T1000 (cell line): Measurements from ENCODE around the gene ISL2.
"Not testable (repeated sequence)": the region's sequence is repeated elsewhere in the genome, so short reads cannot be mapped to it uniquely, and the experiment has no call there.

Experiments
- DNase-seq: peaks from one replicate; lab custom pipeline; 2025; ENCODE audit warnings: mixed read lengths; lab: John Stamatoyannopoulos, UW

The ISL2 gene

DNA sequence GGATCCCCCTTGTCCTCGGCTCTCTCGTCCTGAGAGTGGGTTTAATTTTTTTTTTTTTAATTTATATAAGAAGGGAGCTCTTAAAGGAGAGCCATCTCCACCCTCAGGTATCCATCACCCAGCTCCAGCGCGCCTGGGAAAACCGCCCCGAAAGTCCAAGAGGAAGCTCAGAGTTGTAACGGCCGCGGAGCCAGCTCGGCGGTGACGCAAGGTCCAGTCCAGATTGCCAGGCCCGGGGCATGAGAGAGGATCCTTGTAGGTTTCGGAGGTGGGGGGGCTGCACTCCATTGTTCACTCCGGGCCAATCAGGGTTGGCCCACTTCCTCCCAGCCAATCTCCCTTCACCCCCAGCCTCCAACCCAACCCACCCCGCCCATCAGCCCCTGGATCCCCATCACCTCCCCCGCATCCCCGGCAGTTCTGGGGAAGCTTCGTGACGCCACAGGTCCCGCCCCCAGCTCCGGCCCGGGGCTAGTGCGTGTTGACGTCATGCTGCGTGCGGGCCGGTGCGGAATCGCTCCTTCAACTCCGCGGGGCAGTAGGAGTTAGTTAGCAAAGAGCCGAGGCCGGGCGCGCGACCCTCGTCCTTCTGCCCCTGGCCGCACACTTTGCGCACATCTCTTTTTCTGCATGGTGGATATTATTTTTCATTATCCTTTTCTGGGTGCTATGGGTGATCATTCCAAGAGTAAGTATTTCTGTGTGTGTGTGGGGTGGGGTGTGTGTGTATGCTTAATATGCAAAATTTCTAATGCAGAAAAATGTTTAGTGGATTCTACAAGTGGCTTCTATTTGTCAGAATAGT, at the start of gene ISL2:
Gene ISL2, plus strand, starts transcription at position 520 of the 805 bp plus-strand sequence. Its CDS starts 111 bp downstream, at position 631.
- DNase-seq, result peak; percentile 94

DNA sequence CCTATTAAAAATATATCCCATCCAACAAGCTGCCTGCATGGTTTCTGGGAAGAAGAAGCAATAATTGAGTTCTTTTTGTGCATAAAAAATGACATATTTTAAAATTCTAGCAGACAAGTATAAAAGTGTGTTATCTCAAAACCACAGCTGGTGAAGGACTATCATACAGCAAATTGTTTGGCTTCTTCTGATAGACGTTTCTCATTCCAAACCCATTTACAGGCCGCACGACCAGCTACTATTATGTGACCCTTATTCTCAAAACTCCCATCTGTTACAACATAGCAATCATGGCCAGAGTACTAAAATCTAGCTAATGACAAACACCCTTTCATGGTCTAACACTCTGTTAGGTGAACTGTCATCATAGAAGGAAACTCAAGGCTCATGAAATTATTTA, 47.0 kb upstream of the ISL2 start:
- DNase-seq, result no peak

DNA sequence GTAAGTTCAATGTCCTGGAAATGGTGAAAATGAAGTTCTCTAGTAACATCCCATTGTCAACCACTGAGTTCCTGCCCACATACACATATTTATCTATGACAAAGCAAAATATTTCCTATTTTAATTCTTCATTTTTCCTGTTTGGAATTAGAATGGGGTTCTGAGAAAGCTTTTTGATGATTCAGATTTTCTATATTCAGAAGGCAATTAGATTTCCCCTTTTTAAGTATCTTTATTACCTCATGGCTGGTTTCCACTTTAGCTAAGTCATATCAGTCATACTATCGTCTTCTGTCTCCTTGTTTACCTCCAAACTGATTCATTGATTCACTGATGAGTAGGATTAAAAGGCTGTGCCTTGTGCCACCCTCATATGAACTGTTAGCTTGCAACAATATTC, 43.2 kb upstream of the ISL2 start:
- no peak for DNase-seq

DNA sequence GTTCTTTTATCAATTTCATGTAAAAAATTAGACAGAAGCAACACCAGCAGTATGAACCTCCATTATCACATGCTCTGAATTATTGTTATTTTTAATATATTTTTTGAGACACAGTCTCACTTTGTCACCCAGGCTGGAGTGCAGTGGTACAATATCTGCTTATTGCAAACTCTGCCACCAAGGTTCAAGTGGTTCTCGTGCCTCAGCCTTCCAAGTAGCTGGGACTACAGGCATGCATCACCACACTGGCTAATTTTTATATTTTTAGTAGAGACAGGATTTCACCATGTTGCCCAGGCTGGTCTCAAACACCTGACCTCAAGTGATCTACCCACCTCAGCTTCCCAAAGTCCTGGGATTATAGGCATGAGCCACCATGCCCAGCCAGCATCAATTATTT, 42.1 kb upstream of the ISL2 start:
- not testable (repeated sequence) for DNase-seq

DNA sequence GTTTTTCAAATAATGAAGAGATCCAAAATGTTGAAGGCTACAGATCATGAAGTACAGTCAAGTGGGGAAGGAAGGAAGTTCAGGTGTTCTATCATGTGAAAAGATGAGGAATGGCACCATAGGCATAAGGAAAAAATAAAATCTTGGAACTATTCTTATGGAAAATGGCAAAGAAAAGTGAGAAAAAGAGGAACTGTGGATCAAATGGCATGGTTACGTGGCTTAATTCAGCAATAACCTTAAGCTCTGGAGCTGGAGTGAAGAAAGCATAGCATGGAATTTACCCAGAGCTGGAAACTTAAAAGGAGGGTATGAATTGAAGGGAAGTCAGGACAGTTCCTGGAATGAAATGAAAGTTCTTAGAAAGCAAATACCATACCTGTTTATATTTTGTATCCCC, 39.7 kb upstream of the ISL2 start:
- DNase-seq, result no peak

DNA sequence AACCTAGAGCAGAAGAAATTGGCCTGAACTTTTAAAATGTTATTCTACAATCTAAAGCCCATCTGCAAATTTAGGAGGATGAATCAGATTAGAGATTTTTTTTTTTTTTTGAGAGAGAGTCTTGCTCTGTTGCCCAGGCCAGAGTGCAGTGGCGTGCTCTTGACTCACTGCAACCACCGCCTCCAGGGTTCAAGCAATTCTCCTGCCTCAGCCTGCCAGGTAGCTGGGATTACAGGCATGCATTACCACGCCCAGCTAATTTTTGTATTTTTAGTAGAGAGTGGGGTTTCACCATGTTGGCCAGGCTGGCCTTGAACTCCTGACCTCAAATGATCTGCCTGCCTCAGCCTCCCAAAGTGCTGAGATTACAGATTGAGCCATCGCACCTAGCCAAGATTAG, 38.6 kb upstream of the ISL2 start:
- not testable (repeated sequence) for DNase-seq

DNA sequence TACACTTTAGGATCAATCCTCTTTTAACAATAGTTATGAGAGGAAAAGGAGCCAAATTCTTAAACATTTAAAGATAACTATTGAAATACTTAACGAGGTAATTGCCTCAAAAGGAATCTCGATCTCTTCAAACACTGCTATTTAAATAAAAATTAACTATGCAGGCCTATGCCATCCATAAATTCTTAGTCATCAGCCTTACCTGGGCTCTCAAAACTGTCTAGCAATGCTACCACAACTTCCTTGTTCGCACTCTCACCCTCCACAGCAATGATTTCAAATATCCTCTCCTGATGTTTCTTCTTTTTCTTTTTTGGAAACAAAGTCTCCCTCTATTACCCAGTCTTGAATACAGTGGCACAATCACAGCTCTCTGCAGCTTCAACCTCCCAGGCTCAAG, 37.6 kb upstream of the ISL2 start:
- no peak for DNase-seq

DNA sequence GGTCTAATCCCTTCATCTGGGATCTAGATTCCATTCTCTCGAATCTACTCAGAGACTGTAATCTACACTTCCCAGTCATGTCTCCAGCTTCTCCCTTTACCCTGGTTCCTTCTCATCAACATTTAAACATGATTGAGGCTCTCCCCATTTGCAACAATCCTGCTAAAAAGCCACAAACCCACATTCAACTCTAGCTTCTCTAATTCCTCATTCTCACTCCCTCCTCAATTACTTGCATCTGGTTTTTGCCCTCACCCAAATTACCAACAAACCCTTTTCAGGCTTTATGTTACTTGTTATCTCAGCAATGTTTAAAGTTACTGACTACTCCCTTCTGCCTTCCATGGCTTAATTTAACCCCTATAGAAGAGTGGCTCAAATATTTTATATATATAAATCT, 36.8 kb upstream of the ISL2 start:
- DNase-seq, result no peak

DNA sequence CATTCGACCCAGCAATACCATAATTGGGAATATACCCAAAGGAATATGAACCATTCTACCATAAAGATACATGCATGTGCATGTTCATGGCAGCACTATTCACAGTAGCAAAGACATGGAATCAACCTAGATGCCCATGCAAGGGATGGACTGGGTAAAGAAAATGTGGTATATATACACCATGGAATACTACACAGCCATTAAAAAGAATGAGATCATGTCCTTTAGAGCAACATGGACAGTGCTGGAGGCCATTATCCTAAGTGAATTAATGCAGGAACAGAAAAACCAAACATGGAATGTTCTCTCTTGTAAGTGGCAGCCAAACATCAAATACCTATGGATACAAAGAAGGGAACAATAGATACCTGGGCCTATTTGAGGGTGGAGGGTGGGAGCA, 32.7 kb upstream of the ISL2 start:
- no peak for DNase-seq

DNA sequence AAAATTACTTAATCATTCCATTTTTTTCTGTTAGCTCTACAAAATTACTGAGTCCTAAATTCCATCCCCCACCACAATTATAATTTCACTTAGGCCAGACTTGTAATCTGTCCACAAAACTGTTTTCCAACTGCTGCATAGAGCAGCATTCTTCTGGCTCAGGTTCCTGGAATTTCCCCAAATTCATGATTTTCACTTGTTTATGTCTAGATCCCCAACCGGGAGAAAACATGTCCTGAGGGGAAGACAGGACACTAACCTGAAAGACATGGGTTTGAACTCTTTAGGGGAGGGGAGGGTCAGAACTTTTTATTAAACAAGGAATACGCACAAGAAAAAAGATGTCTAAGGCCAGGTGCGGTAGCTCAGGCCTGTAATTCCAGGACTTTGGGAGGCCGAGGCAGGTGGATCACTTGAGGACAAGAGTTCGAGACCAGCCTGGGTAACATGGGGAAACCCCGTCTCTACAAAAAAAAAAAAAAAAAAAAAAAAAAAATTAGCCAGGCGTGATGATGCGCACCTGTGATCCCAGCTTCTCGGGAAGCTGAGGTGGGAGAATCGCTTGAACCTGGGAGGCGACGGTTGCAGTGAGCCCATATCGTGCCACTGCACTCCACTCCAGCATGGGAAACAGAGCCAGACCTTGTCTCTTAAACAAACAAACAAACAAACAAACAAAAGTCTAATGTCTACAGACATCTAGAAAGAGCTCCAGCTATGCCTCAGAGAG, 26.8 kb upstream of the ISL2 start:
- no peak for DNase-seq

DNA sequence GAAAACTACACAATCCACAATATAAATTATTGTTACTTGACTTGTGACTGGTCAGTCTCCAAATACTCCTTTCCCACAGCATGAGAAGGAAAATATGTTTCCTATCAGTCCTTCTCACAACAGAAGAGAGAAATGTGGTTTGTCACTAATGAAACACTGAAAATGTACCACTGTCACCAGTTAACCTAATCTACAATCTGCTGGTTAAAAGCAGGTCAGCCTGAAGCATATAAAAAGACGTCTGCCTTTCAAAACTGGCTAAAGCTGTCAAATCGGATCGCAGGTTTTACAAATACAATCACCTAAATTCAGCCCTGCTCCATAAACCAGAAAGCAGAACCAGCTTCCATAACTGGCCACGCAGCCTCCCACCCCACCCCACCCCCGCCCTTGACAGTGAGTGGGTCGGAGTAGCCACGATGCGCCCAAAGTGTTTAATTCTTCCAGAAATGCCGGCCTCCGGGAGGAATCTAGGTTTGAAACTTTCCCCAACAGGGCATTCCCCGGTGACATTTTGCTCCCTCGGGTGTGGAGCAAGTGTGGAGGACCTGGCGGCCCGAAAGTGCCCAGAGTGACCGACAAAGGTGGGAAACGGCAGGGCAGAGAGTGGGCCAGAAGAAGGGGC, 26.0 kb upstream of the ISL2 start:
- no peak for DNase-seq

DNA sequence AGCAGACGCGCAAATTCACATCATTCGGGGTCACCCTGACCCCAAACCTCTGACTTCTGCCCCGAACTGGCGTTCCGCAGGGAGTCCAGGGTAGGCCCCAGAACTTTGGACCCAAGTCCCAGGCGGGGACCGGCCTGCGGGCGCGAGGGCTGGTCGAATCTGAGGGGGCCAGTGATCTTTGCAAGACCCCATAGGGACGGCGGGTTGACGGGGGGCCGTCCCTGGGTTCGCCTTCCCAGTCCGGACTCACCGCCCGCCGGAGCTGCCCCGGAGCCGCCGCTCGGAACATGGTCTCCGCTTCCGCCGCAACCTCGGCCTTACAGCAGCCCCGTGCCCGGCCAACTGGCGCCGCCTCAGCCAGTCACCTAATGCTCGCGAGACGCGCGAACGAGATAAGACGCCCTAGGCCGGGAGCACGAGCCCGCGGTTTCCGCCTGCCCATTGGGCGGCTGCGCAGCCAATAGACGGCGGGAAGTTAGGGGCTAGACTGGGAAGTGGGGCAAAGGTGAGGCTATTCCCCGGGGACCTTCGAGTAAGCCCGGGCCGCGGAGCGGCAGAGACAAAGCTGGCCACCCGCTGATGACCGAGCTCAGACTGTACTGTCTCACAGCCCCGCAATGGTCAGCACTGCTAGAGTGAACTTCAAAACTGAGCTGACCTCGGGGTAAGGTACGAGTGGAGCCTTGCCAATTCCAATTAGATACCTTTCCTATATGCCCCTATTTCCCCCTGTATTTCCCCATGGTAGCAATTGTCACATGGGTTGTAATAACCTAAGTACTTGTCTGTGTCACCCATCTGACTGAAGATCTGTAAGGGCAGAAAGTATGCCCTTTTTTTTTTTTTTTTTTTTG, 25.2 kb upstream of the ISL2 start, which contains the start of gene ETFA:
Gene ETFA, minus strand, starts transcription at position 370 of the 854 bp plus-strand sequence. Its CDS starts 81 bp downstream, at position 289.
- DNase-seq, result peak; percentile 96

DNA sequence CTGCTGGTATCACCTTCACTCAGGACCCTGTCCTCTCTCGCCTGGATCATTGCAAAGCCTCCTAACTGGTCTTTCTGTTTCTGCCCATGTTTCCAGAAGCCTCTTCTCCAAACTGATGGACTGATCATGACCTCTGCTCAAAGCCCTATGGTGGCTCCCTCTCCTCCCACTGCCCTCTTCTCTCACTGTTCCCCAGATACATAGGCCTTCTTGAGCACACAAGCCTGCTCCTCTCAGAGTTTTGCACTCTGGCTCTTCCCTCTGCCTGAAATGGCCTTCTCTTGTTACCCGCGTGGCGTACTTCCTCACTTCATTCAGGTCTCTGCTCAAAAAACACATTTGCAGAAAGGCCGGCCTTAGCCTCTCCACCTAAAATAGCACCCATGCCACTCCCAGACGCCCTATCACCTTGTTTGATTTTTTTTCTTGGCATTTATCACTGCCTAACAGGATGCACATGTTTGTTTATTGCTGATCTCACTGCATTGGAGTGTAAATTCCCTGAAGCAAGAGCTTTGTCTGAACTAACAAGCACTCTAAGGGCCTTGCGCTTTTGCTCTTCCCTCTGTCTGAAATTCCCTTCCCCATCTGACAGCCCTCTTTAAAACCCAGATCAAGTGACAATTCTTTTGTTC, 23.9 kb upstream of the ISL2 start:
- no peak for DNase-seq

DNA sequence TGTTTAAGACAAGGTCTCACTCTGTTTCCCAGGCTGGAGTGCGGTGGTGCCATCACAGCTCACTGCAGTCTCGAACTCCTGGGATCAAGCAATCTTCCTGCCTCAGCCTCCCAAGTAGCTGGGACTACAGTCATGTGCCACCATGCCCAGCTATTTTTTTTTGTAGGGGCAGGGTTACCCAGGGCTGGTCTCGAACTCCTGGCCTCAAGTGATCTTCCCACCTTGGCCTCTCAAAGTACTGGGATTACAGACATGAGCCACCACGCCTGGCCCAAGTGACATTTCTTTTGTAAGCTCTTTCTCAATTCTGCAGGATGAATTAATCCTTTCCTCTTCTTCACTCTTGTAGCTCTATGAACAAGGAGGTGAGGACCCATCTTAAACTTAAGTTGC, 23.4 kb upstream of the ISL2 start:
- not testable (repeated sequence) for DNase-seq

DNA sequence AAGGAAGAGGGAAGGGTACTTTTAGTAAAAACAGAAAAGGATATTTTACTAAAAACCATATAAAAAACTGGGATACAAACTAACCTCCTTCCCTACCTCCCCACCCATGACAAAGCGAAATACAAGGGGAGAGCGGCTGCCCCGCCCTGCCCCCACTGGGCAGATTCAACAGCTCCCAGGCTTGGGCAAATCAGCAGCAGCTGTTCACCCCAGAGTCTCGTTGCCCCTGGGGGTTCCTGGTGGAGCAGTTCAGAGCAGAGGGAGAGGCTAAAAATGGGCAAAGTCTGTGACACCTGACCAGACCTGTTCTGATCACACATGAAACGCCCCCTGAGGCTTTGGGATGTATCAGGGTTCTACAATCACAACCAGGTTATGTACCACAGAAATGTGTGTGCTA, 22.8 kb upstream of the ISL2 start:
- no peak for DNase-seq

DNA sequence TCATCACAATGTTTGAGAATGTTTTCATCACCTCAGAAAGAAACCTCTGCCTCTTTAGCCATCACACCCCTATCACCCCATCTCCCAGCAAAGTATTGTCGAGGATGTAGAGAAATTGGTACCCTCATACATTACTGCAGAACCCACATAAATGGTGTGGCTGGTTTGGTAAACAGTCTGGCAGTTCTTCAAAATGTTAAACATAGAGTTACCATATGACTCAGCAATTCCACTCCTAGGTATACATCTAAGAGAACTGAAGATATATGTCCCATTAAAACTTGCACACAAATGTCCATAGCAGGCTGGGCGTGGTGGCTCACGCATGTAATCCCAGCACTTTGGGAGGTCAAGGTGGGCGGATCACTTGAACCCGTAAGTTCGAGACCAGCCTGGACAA, 16.6 kb upstream of the ISL2 start:
- DNase-seq, result no peak

DNA sequence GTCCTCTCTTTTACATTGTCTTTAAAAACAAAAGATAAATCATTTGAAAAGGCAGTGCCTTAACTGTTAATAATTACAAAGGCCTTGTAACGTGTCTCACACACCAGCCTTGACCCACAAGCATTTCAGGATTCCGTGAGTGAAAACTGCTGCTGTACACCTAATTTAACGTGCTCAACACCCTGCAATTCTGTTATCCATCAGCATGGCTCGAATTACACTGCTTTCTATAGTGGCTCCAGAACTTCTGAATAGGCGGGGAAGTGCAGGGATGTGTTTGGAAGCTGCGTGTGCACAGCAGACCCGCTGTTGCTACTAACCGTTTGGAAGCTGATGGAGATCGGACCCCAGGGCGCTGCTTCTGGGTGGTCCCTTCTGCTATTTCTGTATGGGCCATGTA, 15.4 kb upstream of the ISL2 start:
- DNase-seq, result no peak

DNA sequence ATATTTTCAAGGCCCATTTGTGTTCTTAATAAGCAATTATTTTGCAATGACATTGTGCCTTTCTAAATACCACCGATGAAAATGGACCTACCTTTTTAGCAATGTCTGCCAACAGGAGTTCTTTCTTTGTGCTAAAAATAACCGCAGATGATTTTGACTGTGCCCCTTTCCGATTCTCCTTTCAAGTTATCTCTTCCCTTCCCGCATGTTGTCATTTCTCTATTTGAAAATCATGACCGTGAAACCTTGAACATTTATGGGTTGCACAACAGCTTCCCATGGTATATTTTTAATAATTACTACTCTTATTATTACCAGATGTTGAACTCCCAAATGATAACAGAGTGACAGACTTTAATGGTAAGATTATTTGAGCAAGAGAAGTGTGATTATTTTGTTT, 15.0 kb upstream of the ISL2 start:
- DNase-seq, result no peak

DNA sequence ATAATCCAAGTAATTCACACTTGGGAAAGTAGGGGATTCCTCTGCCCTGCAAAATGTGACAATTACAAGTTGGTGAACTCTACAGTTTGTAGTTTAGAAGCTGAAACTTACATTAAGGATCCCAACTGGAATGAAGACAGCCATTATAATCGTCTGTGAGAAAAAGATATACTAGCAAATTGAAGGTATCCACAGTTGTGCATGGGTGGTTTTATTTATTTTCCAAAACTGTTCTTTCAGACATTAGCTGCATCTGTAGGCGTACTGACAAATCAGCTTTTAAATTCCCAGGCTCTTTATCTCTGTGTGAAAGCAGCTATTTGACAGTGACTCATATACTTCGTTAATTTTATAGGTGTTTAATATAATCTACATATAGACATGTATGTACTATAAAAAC, 12.5 kb upstream of the ISL2 start:
- no peak for DNase-seq

DNA sequence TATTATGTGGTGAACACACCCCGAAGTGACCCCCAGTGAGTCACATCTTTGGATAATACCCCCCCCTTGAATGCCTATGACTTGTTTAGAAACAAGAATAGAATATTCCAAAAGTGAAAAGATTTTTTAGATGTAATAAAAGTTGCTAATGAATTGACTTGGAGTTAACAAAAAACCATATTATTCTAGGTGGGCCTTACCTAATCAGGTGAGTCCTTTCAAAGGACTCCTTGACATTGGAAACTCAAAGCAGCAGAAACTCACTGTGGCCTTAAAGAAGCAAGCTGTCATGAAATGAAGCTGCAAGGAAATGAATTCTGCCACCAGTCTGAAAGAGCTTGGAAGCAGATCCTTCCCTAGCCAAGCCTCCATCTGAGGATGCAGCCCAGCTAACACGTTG, 10.9 kb upstream of the ISL2 start:
- no peak for DNase-seq
